ENCODE results near the gene SEPTIN10.

SEPTIN10 gene

DNA sequence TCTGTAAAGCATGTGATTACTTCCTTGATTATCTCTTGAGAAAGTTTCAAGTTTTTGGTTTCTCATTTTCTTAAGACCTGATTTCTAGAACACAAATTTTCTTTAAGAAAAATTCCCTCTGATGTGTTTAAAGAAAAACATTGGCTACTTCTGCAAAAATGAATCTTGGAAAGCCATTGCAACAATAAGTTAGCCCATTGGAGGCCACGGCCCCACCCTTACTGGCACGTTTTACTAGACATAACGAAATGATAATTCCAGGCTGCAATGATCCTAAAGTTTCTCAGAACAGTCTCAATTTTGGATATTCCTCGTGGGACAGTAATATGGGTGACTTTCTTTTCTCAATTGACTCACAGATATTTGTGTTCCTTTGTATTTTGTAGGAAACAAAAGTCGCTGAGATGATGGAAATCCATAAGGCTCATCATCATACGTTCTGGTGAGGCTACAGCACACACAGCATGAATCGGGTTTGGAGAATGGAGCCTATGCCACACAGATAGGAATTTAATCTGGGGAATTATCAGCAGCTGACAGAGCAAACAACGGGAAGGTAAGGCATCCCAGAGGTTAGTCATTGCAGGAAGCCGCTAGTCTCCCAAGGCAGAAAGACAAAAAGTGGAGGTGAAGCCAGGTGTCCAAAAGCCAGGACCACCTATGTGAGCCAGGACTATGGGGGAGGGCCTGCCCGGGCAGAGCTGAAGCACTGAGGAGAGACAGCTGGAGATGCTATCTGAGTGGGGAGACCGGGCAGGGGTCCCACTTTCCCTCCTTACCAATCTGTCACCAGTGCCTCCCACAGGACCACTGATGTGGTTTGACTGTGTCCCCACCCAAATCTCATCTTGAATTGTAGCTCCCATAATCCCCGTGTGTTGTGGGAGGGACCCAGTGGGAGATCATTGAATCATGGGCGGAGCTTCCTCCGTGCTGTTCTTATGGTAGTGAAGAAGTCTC, 36.2 kb upstream of the SEPTIN10 start:
- no peak for ATAC-seq

DNA sequence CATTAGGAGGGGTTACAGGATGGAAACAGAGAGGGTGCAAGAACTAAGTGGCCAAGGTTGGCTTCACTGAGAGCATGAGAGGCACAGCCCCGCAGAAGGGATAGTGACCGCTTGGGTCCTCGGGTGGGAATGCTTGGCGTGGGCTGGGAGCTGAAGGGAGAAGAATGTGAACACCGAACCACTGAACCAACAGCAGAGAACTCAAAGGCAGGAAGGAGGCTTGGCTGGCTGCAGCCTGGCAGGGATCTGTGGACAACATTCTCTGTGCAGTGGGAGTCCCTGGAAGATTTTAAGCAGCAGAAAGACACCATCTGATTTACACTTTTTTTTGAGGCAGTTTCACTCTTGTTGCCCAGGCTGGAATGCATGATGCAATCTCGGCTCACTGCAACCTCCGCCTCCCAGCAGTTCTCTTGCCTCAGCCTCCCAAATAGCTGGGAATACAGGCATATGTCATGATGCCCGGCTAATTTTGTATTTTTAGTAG, 34.3 kb upstream of the SEPTIN10 start:
- no peak for ATAC-seq
- TF ChIP-seq, protein P1, sequence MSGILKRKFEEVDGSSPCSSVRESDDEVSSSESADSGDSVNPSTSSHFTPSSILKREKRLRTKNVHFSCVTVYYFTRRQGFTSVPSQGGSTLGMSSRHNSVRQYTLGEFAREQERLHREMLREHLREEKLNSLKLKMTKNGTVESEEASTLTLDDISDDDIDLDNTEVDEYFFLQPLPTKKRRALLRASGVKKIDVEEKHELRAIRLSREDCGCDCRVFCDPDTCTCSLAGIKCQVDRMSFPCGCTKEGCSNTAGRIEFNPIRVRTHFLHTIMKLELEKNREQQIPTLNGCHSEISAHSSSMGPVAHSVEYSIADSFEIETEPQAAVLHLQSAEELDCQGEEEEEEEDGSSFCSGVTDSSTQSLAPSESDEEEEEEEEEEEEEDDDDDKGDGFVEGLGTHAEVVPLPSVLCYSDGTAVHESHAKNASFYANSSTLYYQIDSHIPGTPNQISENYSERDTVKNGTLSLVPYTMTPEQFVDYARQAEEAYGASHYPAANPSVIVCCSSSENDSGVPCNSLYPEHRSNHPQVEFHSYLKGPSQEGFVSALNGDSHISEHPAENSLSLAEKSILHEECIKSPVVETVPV (CRISPR knock-in tag; IDR thresholded peaks at IDR 0.05): no peak
- TF ChIP-seq BACH2 (CRISPR knock-in tag; IDR thresholded peaks at IDR 0.05; ENCODE audit: borderline replicate concordance) (no peak), TOX (CRISPR knock-in tag; IDR thresholded peaks at IDR 0.05; ENCODE audit: borderline replicate concordance) (no peak)

More for the DNA sequence above, 36.2 kb upstream of the SEPTIN10 start:
- TF ChIP-seq ZNF8 (CRISPR knock-in tag; IDR thresholded peaks at IDR 0.05): no peak
- no peak for TF ChIP-seq GLIS3 (CRISPR knock-in tag; IDR thresholded peaks at IDR 0.05)
- TF ChIP-seq, protein P1 (CRISPR knock-in tag; IDR thresholded peaks at IDR 0.05): no peak
- TF ChIP-seq ZNF565 (CRISPR knock-in tag; conservative IDR thresholded peaks at IDR 0.05; ENCODE audit: low read depth): no peak
- TF ChIP-seq, protein P2, sequence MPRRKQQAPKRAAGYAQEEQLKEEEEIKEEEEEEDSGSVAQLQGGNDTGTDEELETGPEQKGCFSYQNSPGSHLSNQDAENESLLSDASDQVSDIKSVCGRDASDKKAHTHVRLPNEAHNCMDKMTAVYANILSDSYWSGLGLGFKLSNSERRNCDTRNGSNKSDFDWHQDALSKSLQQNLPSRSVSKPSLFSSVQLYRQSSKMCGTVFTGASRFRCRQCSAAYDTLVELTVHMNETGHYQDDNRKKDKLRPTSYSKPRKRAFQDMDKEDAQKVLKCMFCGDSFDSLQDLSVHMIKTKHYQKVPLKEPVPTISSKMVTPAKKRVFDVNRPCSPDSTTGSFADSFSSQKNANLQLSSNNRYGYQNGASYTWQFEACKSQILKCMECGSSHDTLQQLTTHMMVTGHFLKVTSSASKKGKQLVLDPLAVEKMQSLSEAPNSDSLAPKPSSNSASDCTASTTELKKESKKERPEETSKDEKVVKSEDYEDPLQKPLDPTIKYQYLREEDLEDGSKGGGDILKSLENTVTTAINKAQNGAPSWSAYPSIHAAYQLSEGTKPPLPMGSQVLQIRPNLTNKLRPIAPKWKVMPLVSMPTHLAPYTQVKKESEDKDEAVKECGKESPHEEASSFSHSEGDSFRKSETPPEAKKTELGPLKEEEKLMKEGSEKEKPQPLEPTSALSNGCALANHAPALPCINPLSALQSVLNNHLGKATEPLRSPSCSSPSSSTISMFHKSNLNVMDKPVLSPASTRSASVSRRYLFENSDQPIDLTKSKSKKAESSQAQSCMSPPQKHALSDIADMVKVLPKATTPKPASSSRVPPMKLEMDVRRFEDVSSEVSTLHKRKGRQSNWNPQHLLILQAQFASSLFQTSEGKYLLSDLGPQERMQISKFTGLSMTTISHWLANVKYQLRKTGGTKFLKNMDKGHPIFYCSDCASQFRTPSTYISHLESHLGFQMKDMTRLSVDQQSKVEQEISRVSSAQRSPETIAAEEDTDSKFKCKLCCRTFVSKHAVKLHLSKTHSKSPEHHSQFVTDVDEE (CRISPR knock-in tag; IDR thresholded peaks at IDR 0.05): no peak
- TF ChIP-seq, protein P3, sequence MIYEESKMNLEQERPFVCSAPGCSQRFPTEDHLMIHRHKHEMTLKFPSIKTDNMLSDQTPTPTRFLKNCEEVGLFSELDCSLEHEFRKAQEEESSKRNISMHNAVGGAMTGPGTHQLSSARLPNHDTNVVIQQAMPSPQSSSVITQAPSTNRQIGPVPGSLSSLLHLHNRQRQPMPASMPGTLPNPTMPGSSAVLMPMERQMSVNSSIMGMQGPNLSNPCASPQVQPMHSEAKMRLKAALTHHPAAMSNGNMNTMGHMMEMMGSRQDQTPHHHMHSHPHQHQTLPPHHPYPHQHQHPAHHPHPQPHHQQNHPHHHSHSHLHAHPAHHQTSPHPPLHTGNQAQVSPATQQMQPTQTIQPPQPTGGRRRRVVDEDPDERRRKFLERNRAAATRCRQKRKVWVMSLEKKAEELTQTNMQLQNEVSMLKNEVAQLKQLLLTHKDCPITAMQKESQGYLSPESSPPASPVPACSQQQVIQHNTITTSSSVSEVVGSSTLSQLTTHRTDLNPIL (CRISPR knock-in tag; IDR thresholded peaks at IDR 0.05; ENCODE audit: low read depth): no peak
- TF ChIP-seq ZC3H10 (CRISPR knock-in tag; IDR thresholded peaks at IDR 0.05): no peak
- TF ChIP-seq, protein P4, sequence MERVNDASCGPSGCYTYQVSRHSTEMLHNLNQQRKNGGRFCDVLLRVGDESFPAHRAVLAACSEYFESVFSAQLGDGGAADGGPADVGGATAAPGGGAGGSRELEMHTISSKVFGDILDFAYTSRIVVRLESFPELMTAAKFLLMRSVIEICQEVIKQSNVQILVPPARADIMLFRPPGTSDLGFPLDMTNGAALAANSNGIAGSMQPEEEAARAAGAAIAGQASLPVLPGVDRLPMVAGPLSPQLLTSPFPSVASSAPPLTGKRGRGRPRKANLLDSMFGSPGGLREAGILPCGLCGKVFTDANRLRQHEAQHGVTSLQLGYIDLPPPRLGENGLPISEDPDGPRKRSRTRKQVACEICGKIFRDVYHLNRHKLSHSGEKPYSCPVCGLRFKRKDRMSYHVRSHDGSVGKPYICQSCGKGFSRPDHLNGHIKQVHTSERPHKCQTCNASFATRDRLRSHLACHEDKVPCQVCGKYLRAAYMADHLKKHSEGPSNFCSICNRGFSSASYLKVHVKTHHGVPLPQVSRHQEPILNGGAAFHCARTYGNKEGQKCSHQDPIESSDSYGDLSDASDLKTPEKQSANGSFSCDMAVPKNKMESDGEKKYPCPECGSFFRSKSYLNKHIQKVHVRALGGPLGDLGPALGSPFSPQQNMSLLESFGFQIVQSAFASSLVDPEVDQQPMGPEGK (CRISPR knock-in tag; IDR thresholded peaks at IDR 0.05; ENCODE audit: borderline replicate concordance): no peak
- TF ChIP-seq ARNTL (CRISPR knock-in tag; IDR thresholded peaks at IDR 0.05; ENCODE audit: borderline replicate concordance, low read depth): no peak
- TF ChIP-seq ZFP3 (CRISPR knock-in tag; IDR thresholded peaks at IDR 0.05): no peak
- no peak for TF ChIP-seq CSDC2 (CRISPR knock-in tag; IDR thresholded peaks at IDR 0.05)
- TF ChIP-seq, protein P5, sequence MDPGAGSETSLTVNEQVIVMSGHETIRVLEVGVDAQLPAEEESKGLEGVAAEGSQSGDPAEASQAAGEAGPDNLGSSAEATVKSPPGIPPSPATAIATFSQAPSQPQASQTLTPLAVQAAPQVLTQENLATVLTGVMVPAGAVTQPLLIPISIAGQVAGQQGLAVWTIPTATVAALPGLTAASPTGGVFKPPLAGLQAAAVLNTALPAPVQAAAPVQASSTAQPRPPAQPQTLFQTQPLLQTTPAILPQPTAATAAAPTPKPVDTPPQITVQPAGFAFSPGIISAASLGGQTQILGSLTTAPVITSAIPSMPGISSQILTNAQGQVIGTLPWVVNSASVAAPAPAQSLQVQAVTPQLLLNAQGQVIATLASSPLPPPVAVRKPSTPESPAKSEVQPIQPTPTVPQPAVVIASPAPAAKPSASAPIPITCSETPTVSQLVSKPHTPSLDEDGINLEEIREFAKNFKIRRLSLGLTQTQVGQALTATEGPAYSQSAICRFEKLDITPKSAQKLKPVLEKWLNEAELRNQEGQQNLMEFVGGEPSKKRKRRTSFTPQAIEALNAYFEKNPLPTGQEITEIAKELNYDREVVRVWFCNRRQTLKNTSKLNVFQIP (CRISPR knock-in tag; IDR thresholded peaks at IDR 0.05; ENCODE audit: borderline replicate concordance, low read depth): no peak
- TF ChIP-seq SNAI2 (CRISPR knock-in tag; IDR thresholded peaks at IDR 0.05): no peak
- TF ChIP-seq TOX (CRISPR knock-in tag; IDR thresholded peaks at IDR 0.05; ENCODE audit: borderline replicate concordance): no peak
- no peak for TF ChIP-seq BACH2 (CRISPR knock-in tag; IDR thresholded peaks at IDR 0.05; ENCODE audit: borderline replicate concordance)
- TF ChIP-seq OSR1 (CRISPR knock-in tag; IDR thresholded peaks at IDR 0.05): no peak
- no peak for TF ChIP-seq ESRRG (CRISPR knock-in tag; IDR thresholded peaks at IDR 0.05)
- no peak for TF ChIP-seq ZNF70 (CRISPR knock-in tag; IDR thresholded peaks at IDR 0.05)
- no peak for TF ChIP-seq PPARA (CRISPR knock-in tag; IDR thresholded peaks at IDR 0.05; ENCODE audit: borderline replicate concordance)
